H1 (cell line): ENCODE measurements around the gene FAM222B. TPM values are rescaled to one million over a fixed set of nuclear protein-coding genes. Genes with fewer than 3 reads are reported as not detected.

Experiments
- ATF2 ChIP-seq: IDR thresholded peaks from 2 replicates; pipeline ENCODE4 v1.6.1; 2012; ENCODE audit warnings: low read length, inconsistent platforms
- CBX8 ChIP-seq: fragments of 300-800, 300-1000 bp; sonication (generic); IDR thresholded peaks from 2 replicates; pipeline ENCODE4 v1.7.1; 2016; ENCODE audit warnings: low read depth, low read length, borderline replicate concordance
- CHD2 ChIP-seq: IDR thresholded peaks from 2 replicates; pipeline ENCODE4 v1.6.1; 2012; ENCODE audit warnings: low read length, improper control_type of control experiment
- CREB1 ChIP-seq: IDR thresholded peaks from 2 replicates; pipeline ENCODE4 v1.6.1; 2012; ENCODE audit warnings: inconsistent platforms
- GTF2F1 ChIP-seq: IDR thresholded peaks from 2 replicates; pipeline ENCODE4 v1.6.1; 2012; ENCODE audit warnings: low read depth, low read length, improper control_type of control experiment, borderline replicate concordance
- KDM5A ChIP-seq: fragments of 200-600 bp; IDR thresholded peaks from 2 replicates; pipeline ENCODE4 v1.7.1; 2012; ENCODE audit warnings: mild to moderate bottlenecking, low read length, inconsistent platforms, mixed read lengths
- RXRA ChIP-seq: IDR thresholded peaks from 2 replicates; pipeline ENCODE4 v1.6.1; 2011; ENCODE audit warnings: low read depth, mild to moderate bottlenecking, low read length, moderate library complexity; ENCODE audit not compliant: insufficient read depth
- SP1 ChIP-seq: IDR thresholded peaks from 2 replicates; pipeline ENCODE4 v1.6.1; 2011; ENCODE audit warnings: low read depth, low read length
- TEAD4 ChIP-seq: IDR thresholded peaks from 2 replicates; pipeline ENCODE4 v1.6.1; 2012; ENCODE audit warnings: low read depth, low read length, inconsistent platforms, mixed read lengths
- polyA plus RNA-seq, 7 experiments: library from polyadenylated mRNA; depleted of rRNA in 3 of 7; stranded (reverse) in 5 of 7; unstranded in 2 of 7; fragments of >200 nt in 5 of 7; fragments of 200-250 nt in 2 of 7; gene quantifications; 1 replicate in 5 of 7; 2 replicates in 1 of 7; 4 replicates in 1 of 7; pipeline versions ENCODE4 v1.2.1 to v1.2.3, GENCODE V29; 2011 to 2013; ENCODE audit warnings: missing spikeins in 2 of 7, mixed read lengths in 2 of 7
- total RNA-seq: library from RNA; stranded (reverse); fragmentation: NEBNext Ultra II Directional; extraction: Animal tissue kit (Norgen Biotek cat#: 25700); gene quantifications from 2 replicates; pipeline ENCODE4 v1.2.1, GENCODE V29; 2021

FAM222B gene
- total and polyA plus RNA-seq, 2 of the 8 experiments (the other 6 are each of a cell fraction or from before 2014, with no cell fraction given), result 42.1 to 81.7 TPM

GRCh38 chr17:28816540-28816939, 26.1 kb downstream of the FAM222B start (continued):
- TF ChIP-seq CHD2 (no peak), ATF2 (no peak), SP1 (no peak), CBX8 (no peak), CREB1 (no peak), GTF2F1 (no peak), TEAD4 (no peak), KDM5A (no peak), RXRA (no peak)
